UCSD-AML1 (cell line): ENCODE measurements around the gene CD302.
"Not testable (repeated sequence)": the region's sequence is repeated elsewhere in the genome, so short reads cannot be mapped to it uniquely, and the experiment has no call there.

Experiments used
- DNase-seq: peaks from one replicate; lab custom pipeline; 2025; ENCODE audit not compliant: unreplicated experiment; lab: John Stamatoyannopoulos, UW

The CD302 gene

GRCh38 chr2:159795841-159796690, 1.9 kb downstream of the CD302 start:
- no peak for DNase-seq

GRCh38 chr2:159793326-159793725, 4.7 kb downstream of the CD302 start:
- no peak for DNase-seq

GRCh38 chr2:159792599-159792998, 5.4 kb downstream of the CD302 start:
- DNase-seq, result no peak

- DNase-seq, result no peak
Observed at GRCh38 chr2:159792036-159792435, 6.0 kb downstream of the CD302 start.

- DNase-seq, result no peak
Observed at GRCh38 chr2:159790323-159790722, 7.7 kb downstream of the CD302 start.

GRCh38 chr2:159788253-159788652, 9.8 kb downstream of the CD302 start:
- no peak for DNase-seq

GRCh38 chr2:159787647-159788046, 10.4 kb downstream of the CD302 start:
- DNase-seq, result not testable (repeated sequence)

GRCh38 chr2:159786938-159787337, 11.1 kb downstream of the CD302 start:
- DNase-seq, result no peak

- no peak for DNase-seq
Observed at GRCh38 chr2:159785195-159785594, 12.8 kb downstream of the CD302 start.

GRCh38 chr2:159784744-159785143, 13.3 kb downstream of the CD302 start:
- DNase-seq, result not testable (repeated sequence)

GRCh38 chr2:159783556-159783955, 14.5 kb downstream of the CD302 start:
- no peak for DNase-seq

GRCh38 chr2:159776321-159776720, 21.7 kb downstream of the CD302 start:
- no peak for DNase-seq

- DNase-seq, result no peak
Observed at GRCh38 chr2:159775021-159775420, 23.0 kb downstream of the CD302 start.

GRCh38 chr2:159774370-159774990, 23.5 kb downstream of the CD302 start:
- no peak for DNase-seq

- DNase-seq, result no peak
Observed at GRCh38 chr2:159773886-159774285, 24.1 kb downstream of the CD302 start.

- no peak for DNase-seq
Observed at GRCh38 chr2:159773426-159773825, 24.6 kb downstream of the CD302 start.

GRCh38 chr2:159769147-159769546, 28.9 kb downstream of the CD302 start:
- DNase-seq, result no peak

GRCh38 chr2:159762075-159762474, 35.9 kb downstream of the CD302 start:
- DNase-seq, result no peak

GRCh38 chr2:159760326-159760725, 37.7 kb downstream of the CD302 start:
- DNase-seq, result no peak

GRCh38 chr2:159759577-159759976, 38.4 kb downstream of the CD302 start:
- no peak for DNase-seq

GRCh38 chr2:159758686-159759085, 39.3 kb downstream of the CD302 start:
- DNase-seq, result no peak

- DNase-seq, result no peak
Observed at GRCh38 chr2:159758239-159758638, 39.8 kb downstream of the CD302 start.
